Testis (tissue), 3 donors: ENCODE measurements around the gene ADAP1. TPM values are rescaled to one million over a fixed set of nuclear protein-coding genes. Genes with fewer than 3 reads are reported as not detected.

Source experiments
- DNase-seq: peaks from one replicate; pipeline ENCODE4 v3.0.0-alpha.2; 2019
- H3K27ac ChIP-seq, 2 donors: fragments of 200-600 bp; sonication (generic); one replicate each; pipeline ENCODE4 v1.5.1; 2019
- H3K27me3 ChIP-seq: fragments of 200-600 bp; sonication (generic); one replicate; pipeline ENCODE4 v1.5.1; 2019
- H3K36me3 ChIP-seq: fragments of 200-600 bp; sonication (generic); one replicate; pipeline ENCODE4 v1.5.1; 2017; ENCODE audit warnings: low read depth; ENCODE audit errors: missing control alignments
- H3K4me1 ChIP-seq: fragments of 200-600 bp; sonication (generic); one replicate; pipeline ENCODE4 v1.5.1; 2019
- H3K4me3 ChIP-seq, 2 donors: fragments of 200-600 bp; sonication (generic); one replicate each; pipeline ENCODE4 v1.5.1; 2017 to 2019
- H3K9me3 ChIP-seq: fragments of 200-600 bp; sonication (generic); one replicate; pipeline ENCODE4 v1.5.1; 2017
- POLR2A ChIP-seq: fragments of 450-650 bp; IDR thresholded peaks from one replicate; pipeline ENCODE4 v1.6.1; 2017; ENCODE audit warnings: antibody characterized with exemption, mild to moderate bottlenecking, moderate library complexity
- WGBS, 2 donors: methylation state at CpG; one replicate each; pipeline ENCODE4 v1.1.5; 2018; 5-methylcytosine and 5-hydroxymethylcytosine counted together
- intact Hi-C: fragments of 100-400 bp; cut with DNase I; formaldehyde crosslinking; loops from one replicate; pipeline ENCODE4 v1.15.1; 2023; ENCODE audit warnings: low total_unique reads
- polyA plus RNA-seq: library from polyadenylated mRNA; stranded (reverse); fragments of 350-450 nt; fragmentation: Illumina TruSeq; extraction: RNeasy Lipid Tissue Mini Kit (QIAGEN cat#74804); gene quantifications from one replicate; pipeline ENCODE4 v1.2.3, GENCODE V29; 2014; ENCODE audit warnings: low read depth, low replicate concordance; ENCODE audit not compliant: insufficient read depth
- total RNA-seq, 2 donors: library from RNA; depleted of rRNA; stranded (reverse); fragments of >200 nt; gene quantifications; one replicate each; pipeline ENCODE4 v1.2.3, GENCODE V29; 2016
- TF ChIP-seq, protein P1 (sequence below), 3 experiments: fragments of 450-650 bp in 2 of 3; fragments of 200-600 bp in 1 of 3; sonication (generic) in 1 of 3; IDR thresholded peaks; one replicate each; pipeline ENCODE4 v1.5.1; 2016 to 2019; ENCODE audit warnings: antibody characterized with exemption in 3 of 3, mild to moderate bottlenecking in 2 of 3, moderate library complexity in 1 of 3

ADAP1 gene
- total and polyA plus RNA-seq, 3 donors from 2014 or later, result 2.4 to 10.9 (median 6.1) TPM

GRCh38 chr7:894927-895450 lies 59.5 kb downstream of the ADAP1 start:
- Histone ChIP-seq H3K9me3 (no peaks in the 10 kb centered on the region), H3K27ac (no peak overlapping the region), H3K27me3 (no peaks in the 10 kb centered on the region), H3K36me3 (peaks cover 5% of the 10 kb centered on the region), H3K4me3 (no peak overlapping the region), H3K4me1 (no peaks in the 10 kb centered on the region)
- 94 to 100% methylated on average over 3 to 21 of the region's 21 CpGs for WGBS, 2 donors
- intact Hi-C loops, result no loop called here
- TF ChIP-seq POLR2A, result no peak
- TF ChIP-seq, protein P1, sequence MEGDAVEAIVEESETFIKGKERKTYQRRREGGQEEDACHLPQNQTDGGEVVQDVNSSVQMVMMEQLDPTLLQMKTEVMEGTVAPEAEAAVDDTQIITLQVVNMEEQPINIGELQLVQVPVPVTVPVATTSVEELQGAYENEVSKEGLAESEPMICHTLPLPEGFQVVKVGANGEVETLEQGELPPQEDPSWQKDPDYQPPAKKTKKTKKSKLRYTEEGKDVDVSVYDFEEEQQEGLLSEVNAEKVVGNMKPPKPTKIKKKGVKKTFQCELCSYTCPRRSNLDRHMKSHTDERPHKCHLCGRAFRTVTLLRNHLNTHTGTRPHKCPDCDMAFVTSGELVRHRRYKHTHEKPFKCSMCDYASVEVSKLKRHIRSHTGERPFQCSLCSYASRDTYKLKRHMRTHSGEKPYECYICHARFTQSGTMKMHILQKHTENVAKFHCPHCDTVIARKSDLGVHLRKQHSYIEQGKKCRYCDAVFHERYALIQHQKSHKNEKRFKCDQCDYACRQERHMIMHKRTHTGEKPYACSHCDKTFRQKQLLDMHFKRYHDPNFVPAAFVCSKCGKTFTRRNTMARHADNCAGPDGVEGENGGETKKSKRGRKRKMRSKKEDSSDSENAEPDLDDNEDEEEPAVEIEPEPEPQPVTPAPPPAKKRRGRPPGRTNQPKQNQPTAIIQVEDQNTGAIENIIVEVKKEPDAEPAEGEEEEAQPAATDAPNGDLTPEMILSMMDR (IDR thresholded peaks at IDR 0.05), result no peak
- no peak for DNase-seq

GRCh38 chr7:894164-894867 lies 60.2 kb downstream of the ADAP1 start:
- DNase-seq, result no peak
- no peaks in the 10 kb centered on the region for H3K4me1 ChIP-seq
- 93 to 95% methylated on average over 32 to 36 of the region's 40 CpGs for WGBS, 2 donors
- intact Hi-C loops, result no loop called here
- no peak for TF ChIP-seq POLR2A
- TF ChIP-seq, protein P1 (IDR thresholded peaks at IDR 0.05), result no peak
- no peaks in the 10 kb centered on the region for H3K27me3 ChIP-seq
- no peaks in the 10 kb centered on the region for H3K9me3 ChIP-seq
- H3K36me3 ChIP-seq, result peaks cover 5% of the 10 kb centered on the region
- no peak overlapping the region for H3K27ac ChIP-seq
- no peak overlapping the region for H3K4me3 ChIP-seq

- DNase-seq, result no peak
- 92 to 94% methylated on average over 18 to 19 of the region's 19 CpGs for WGBS, 2 donors
- TF ChIP-seq, protein P1 (IDR thresholded peaks at IDR 0.05), result no peak
- TF ChIP-seq POLR2A, result no peak
- intact Hi-C loops, result no loop called here
- H3K36me3 ChIP-seq, result peaks cover 5% of the 10 kb centered on the region
- no peaks in the 10 kb centered on the region for H3K9me3 ChIP-seq
- H3K27ac ChIP-seq, result no peak overlapping the region
- H3K4me1 ChIP-seq, result no peaks in the 10 kb centered on the region
- no peak overlapping the region for H3K4me3 ChIP-seq
- no peaks in the 10 kb centered on the region for H3K27me3 ChIP-seq
Observed at GRCh38 chr7:893686-894085, 60.8 kb downstream of the ADAP1 start.

DNA sequence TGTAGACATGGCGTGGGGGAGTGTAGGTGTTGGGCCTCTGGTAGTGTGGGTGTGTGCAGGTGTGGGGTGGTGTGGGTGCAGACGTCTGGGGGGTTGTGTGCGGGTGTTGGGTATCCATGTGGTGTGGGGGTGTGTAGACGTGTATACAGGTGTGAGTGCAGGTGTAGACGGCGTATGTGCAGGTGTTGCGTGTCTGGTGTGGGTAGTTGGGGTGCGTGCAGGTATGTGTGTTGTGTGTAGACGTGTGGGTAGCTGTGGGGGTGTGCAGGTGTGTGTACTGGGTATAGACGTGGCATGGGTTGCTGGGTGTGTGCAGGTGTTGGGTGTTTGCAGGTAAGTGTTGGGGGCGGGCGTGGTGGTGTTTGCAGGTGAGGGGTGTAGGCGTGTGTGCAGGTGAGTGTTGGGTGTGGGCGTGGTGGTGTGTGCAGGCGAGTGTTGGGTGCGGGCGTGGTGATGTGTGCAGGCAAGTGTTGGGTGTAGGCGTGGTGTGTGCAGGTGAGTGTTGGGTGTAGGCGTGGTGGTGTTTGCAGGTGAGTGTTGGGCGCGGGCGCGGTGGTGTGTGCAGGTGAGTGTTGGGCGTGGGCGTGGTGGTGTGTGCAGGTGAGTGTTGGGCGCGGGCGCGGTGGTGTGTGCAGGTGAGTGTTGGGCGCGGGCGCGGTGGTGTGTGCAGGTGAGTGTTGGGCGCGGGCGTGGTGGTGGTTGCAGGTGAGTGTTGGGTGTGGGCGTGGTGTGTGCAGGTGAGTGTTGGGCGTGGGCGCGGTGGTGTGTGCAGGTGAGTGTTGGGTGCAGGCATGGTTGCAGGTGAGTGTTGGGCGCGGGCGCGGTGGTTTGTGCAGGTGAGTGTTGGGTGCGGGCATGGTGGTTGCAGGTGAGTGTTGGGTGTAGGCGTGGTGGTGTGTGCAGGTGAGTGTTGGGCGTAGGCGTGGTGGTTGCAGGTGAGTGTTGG lies 61.6 kb downstream of the ADAP1 start:
- no peak for DNase-seq
- H3K27ac ChIP-seq, result no peak overlapping the region
- WGBS, 2 donors, result 91 to 94% methylated on average over 48 of the region's 48 CpGs

More for the DNA sequence above, 61.6 kb downstream of the ADAP1 start:
- Histone ChIP-seq H3K27me3 (no peaks in the 10 kb centered on the region), H3K36me3 (peaks cover 5% of the 10 kb centered on the region), H3K4me1 (no peaks in the 10 kb centered on the region), H3K9me3 (no peaks in the 10 kb centered on the region), H3K4me3 (no peak overlapping the region)
- TF ChIP-seq, protein P1 (IDR thresholded peaks at IDR 0.05), result no peak
- TF ChIP-seq POLR2A, result no peak
- intact Hi-C loops, result no loop called here
